Gastroesophageal sphincter (tissue), 4 donors: ENCODE results near the gene BGN. TPM values are rescaled to one million over a fixed set of nuclear protein-coding genes. Genes with fewer than 3 reads are reported as not detected.
A peak's percentile ranks its signal among the peaks of the same experiment; 100 is the strongest.

ENCODE experiments used
- ATAC-seq: fragments of 150-250 bp; one replicate; pipeline ENCODE4 v1.9.1; 2016; ENCODE audit warnings: mild to moderate bottlenecking, moderate library complexity
- H3K27ac ChIP-seq, 4 donors: fragments of 200-600 bp; sonication (generic) in 3 of 4; 1 replicate in 3 of 4; 2 replicates in 1 of 4; pipeline ENCODE4 v1.5.1; 2016 to 2019
- H3K27me3 ChIP-seq: fragments of 200-600 bp; sonication (generic); one replicate; pipeline ENCODE4 v1.5.1; 2019
- H3K36me3 ChIP-seq, 2 donors: fragments of 200-600 bp; sonication (generic); one replicate each; pipeline ENCODE4 v1.5.1; 2019; ENCODE audit warnings: control low read depth in 1 of 2
- H3K4me1 ChIP-seq, 3 donors: fragments of 200-600 bp; sonication (generic); 1 replicate in 2 of 3; 2 replicates in 1 of 3; pipeline ENCODE4 v1.5.1; 2016 to 2019; ENCODE audit warnings: control low read depth in 2 of 3
- H3K4me3 ChIP-seq, 2 donors: fragments of 200-600 bp; sonication (generic); one replicate each; pipeline ENCODE4 v1.5.1; 2019; ENCODE audit warnings: mild to moderate bottlenecking in 1 of 2, moderate library complexity in 1 of 2
- H3K9me3 ChIP-seq, 3 donors: fragments of 200-600 bp; sonication (generic); one replicate each; pipeline ENCODE4 v1.5.1; 2017 to 2019; ENCODE audit warnings: control low read depth in 2 of 3
- CTCF ChIP-seq, 4 experiments: fragments of 200-600 bp in 2 of 4; fragments of 450-650 bp in 2 of 4; sonication (generic) in 1 of 4; IDR thresholded peaks; one replicate each; pipeline ENCODE4 v1.5.1; 2017 to 2019; ENCODE audit warnings: antibody characterized with exemption in 4 of 4, mild to moderate bottlenecking in 2 of 4, moderate library complexity in 2 of 4
- EP300 ChIP-seq: sonication (generic); formaldehyde crosslinking; IDR thresholded peaks from one replicate; pipeline ENCODE4 v1.6.1; 2017; ENCODE audit warnings: antibody characterized with exemption, mild to moderate bottlenecking
- POLR2A ChIP-seq, 2 donors: fragments of 450-650 bp; IDR thresholded peaks; one replicate each; pipeline ENCODE4 v1.6.1; 2017; ENCODE audit warnings: antibody characterized with exemption in 2 of 2, mild to moderate bottlenecking in 2 of 2, moderate library complexity in 1 of 2
- POLR2AphosphoS5 ChIP-seq: sonication (generic); formaldehyde crosslinking; IDR thresholded peaks from one replicate; pipeline ENCODE4 v1.6.1; 2017; ENCODE audit warnings: antibody characterized with exemption
- WGBS, 2 donors: methylation state at CpG; one replicate each; pipeline ENCODE4 v1.1.5; 2018; ENCODE audit warnings: low coverage in 1 of 2; 5-methylcytosine and 5-hydroxymethylcytosine counted together
- total RNA-seq, 4 donors: library from RNA; depleted of rRNA; stranded (reverse); fragments of >200 nt; gene quantifications; one replicate each; pipeline ENCODE4 v1.1.0, GENCODE V29; 2016

Gene BGN
- total RNA-seq, 4 donors from 2014 or later: 10.4 to 49.4 (median 16.5) TPM

- Histone ChIP-seq H3K27me3 (peaks cover 9% of the 10 kb centered on the region), H3K4me1 (peaks cover 0 to 34% (median 5%) of the 10 kb centered on the region in 3 donors), H3K36me3 (no peaks in the 10 kb centered on the region), H3K27ac (no peak overlapping the region), H3K9me3 (no peaks in the 10 kb centered on the region), H3K4me3 (no peak overlapping the region)
- TF ChIP-seq POLR2AphosphoS5: no peak
- no peak for TF ChIP-seq EP300
- TF ChIP-seq POLR2A (IDR thresholded peaks at IDR 0.05): no peak
- TF ChIP-seq CTCF (IDR thresholded peaks at IDR 0.05): no peak
- 67% methylated on average over 1 of the region's 11 CpGs; no CpG with 5 or more reads in 1 of the 2 donors for WGBS, 2 donors
- ATAC-seq: no peak
Measured at GRCh38 chrX:153491918-153492317, 2.9 kb upstream of the BGN start.

- ATAC-seq: no peak
- H3K9me3 ChIP-seq: no peaks in the 10 kb centered on the region
- H3K27ac ChIP-seq: no peak overlapping the region
- H3K4me3 ChIP-seq: no peak overlapping the region
- H3K4me1 ChIP-seq: peaks cover 0 to 34% (median 5%) of the 10 kb centered on the region in 3 donors
- no peaks in the 10 kb centered on the region for H3K36me3 ChIP-seq
- TF ChIP-seq EP300 (no peak), POLR2AphosphoS5 (no peak), CTCF (IDR thresholded peaks at IDR 0.05) (no peak), POLR2A (IDR thresholded peaks at IDR 0.05) (no peak)
- 79% methylated on average over 5 of the region's 12 CpGs; no CpG with 5 or more reads in 1 of the 2 donors for WGBS, 2 donors
- peaks cover 9% of the 10 kb centered on the region for H3K27me3 ChIP-seq
Measured at GRCh38 chrX:153492543-153492942, 2.2 kb upstream of the BGN start.

GRCh38 chrX:153493085-153493484, 1.7 kb upstream of the BGN start:
- peaks cover 0 to 30% (median 5%) of the 10 kb centered on the region in 3 donors for H3K4me1 ChIP-seq
- no peaks in the 10 kb centered on the region for H3K36me3 ChIP-seq
- ATAC-seq: no peak
- 81% methylated on average over 7 of the region's 11 CpGs; no CpG with 5 or more reads in 1 of the 2 donors for WGBS, 2 donors
- no peak overlapping the region for H3K27ac ChIP-seq
- no peaks in the 10 kb centered on the region for H3K9me3 ChIP-seq
- no peak overlapping the region for H3K4me3 ChIP-seq
- peaks cover 9% of the 10 kb centered on the region for H3K27me3 ChIP-seq
- no peak for TF ChIP-seq POLR2A (IDR thresholded peaks at IDR 0.05)
- TF ChIP-seq EP300: no peak
- no peak for TF ChIP-seq CTCF (IDR thresholded peaks at IDR 0.05)
- TF ChIP-seq POLR2AphosphoS5: no peak

GRCh38 chrX:153494061-153494460, 719 bp upstream of the BGN start:
- no CpG with 5 or more reads among the region's 12 CpGs for WGBS, 2 donors
- TF ChIP-seq EP300 (no peak), POLR2AphosphoS5 (no peak), POLR2A (IDR thresholded peaks at IDR 0.05) (no peak), CTCF (IDR thresholded peaks at IDR 0.05) (no peak)
- peak; percentile 11 for ATAC-seq
- peak overlapping the region in 3 of 4 donors; percentile 45 to 68 (median 67) for H3K27ac ChIP-seq
- H3K4me1 ChIP-seq: peaks cover 0 to 21% (median 0%) of the 10 kb centered on the region in 3 donors
- no peak overlapping the region for H3K4me3 ChIP-seq
- H3K9me3 ChIP-seq: no peaks in the 10 kb centered on the region
- peaks cover 9% of the 10 kb centered on the region for H3K27me3 ChIP-seq
- H3K36me3 ChIP-seq: no peaks in the 10 kb centered on the region

- Histone ChIP-seq H3K4me3 (peak overlapping the region; percentile 10 to 38), H3K36me3 (no peaks in the 10 kb centered on the region), H3K27ac (peak overlapping the region in 3 of 4 donors; percentile 45 to 68 (median 67)), H3K27me3 (peaks cover 9% of the 10 kb centered on the region), H3K4me1 (peaks cover 0 to 33% (median 0%) of the 10 kb centered on the region in 3 donors), H3K9me3 (no peaks in the 10 kb centered on the region)
- WGBS, 2 donors: 4 to 90% methylated on average over 2 to 4 of the region's 17 CpGs
- TF ChIP-seq EP300: no peak
- no peak for TF ChIP-seq POLR2AphosphoS5
- no peak for TF ChIP-seq POLR2A (IDR thresholded peaks at IDR 0.05)
- no peak for TF ChIP-seq CTCF (IDR thresholded peaks at IDR 0.05)
- ATAC-seq: peak; percentile 45
Measured at GRCh38 chrX:153495362-153495751, 577 bp downstream of the BGN start.
